Vagina (tissue), 2 donors: ENCODE data around the gene ZFP64. TPM values are rescaled to one million over a fixed set of nuclear protein-coding genes. Genes with fewer than 3 reads are reported as not detected.
A peak's percentile ranks its signal among the peaks of the same experiment; 100 is the strongest.

Experiments
- DNase-seq, 2 donors: peaks; one replicate each; pipeline ENCODE4 v3.0.0-alpha.2; 2017; ENCODE audit errors: extremely low spot score in 2 of 2
- H3K27ac ChIP-seq: fragments of 200-600 bp; sonication (generic); one replicate; pipeline ENCODE4 v1.5.1; 2019
- H3K27me3 ChIP-seq: fragments of 200-600 bp; sonication (generic); one replicate; pipeline ENCODE4 v1.5.1; 2019
- H3K36me3 ChIP-seq, 2 donors: fragments of 200-600 bp; sonication (generic); one replicate each; pipeline ENCODE4 v1.5.1; 2017 to 2019
- H3K4me1 ChIP-seq: fragments of 200-600 bp; sonication (generic); one replicate; pipeline ENCODE4 v1.5.1; 2019
- H3K4me3 ChIP-seq, 2 donors: fragments of 200-600 bp; sonication (generic); 1 replicate in 1 of 2; 2 replicates in 1 of 2; pipeline ENCODE4 v1.5.1; 2016 to 2019
- H3K9me3 ChIP-seq: fragments of 200-600 bp; sonication (generic); one replicate; pipeline ENCODE4 v1.5.1; 2019
- POLR2A ChIP-seq, 2 donors: fragments of 450-650 bp; IDR thresholded peaks; one replicate each; pipeline ENCODE4 v1.6.1; 2017; ENCODE audit warnings: antibody characterized with exemption in 2 of 2, mild to moderate bottlenecking in 2 of 2, moderate library complexity in 2 of 2
- POLR2AphosphoS5 ChIP-seq, 2 donors: sonication (generic); formaldehyde crosslinking; IDR thresholded peaks; one replicate each; pipeline ENCODE4 v1.9.0; 2017; ENCODE audit warnings: antibody characterized with exemption in 2 of 2, mild to moderate bottlenecking in 2 of 2, low read depth in 1 of 2; ENCODE audit not compliant: insufficient read depth in 1 of 2
- intact Hi-C: fragments of 100-400 bp; cut with DNase I; formaldehyde crosslinking; loops from one replicate; pipeline ENCODE4 v1.15.1; 2023
- total RNA-seq: library from RNA; depleted of rRNA; stranded (reverse); fragments of >200 nt; gene quantifications from one replicate; pipeline ENCODE4 v1.2.3, GENCODE V29; 2016
- TF ChIP-seq, protein P1 (sequence below), 3 experiments: fragments of 450-650 bp in 2 of 3; fragments of 200-600 bp in 1 of 3; sonication (generic) in 1 of 3; IDR thresholded peaks; one replicate each; pipeline ENCODE4 v1.5.1; 2017 to 2019; ENCODE audit warnings: antibody characterized with exemption in 3 of 3, mild to moderate bottlenecking in 2 of 3, moderate library complexity in 2 of 3

The ZFP64 gene
- total RNA-seq, 1 donor from 2014 or later = 18.4 TPM

DNA sequence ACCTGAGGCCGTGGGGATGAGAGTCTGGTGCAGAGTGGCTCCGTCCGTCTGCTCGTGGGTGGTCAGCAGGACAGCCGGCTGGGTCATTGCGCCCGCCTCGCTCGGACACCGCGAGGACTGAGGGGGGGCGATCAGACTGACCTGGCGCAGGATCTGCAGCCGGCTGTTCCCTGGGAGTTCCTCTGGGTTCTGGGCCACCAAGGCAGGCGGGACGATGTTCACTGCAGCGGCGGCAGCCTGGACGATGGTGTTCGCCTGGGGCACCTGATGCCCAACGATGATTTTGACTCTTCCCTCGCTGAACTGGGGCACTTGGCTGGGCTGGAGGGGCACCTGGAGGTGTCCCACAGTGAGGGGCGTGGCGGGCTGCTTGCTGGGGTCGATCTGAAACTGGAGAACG is 39.2 kb downstream of the ZFP64 start:
- TF ChIP-seq POLR2A (IDR thresholded peaks at IDR 0.05) = no peak
- TF ChIP-seq, protein P1, sequence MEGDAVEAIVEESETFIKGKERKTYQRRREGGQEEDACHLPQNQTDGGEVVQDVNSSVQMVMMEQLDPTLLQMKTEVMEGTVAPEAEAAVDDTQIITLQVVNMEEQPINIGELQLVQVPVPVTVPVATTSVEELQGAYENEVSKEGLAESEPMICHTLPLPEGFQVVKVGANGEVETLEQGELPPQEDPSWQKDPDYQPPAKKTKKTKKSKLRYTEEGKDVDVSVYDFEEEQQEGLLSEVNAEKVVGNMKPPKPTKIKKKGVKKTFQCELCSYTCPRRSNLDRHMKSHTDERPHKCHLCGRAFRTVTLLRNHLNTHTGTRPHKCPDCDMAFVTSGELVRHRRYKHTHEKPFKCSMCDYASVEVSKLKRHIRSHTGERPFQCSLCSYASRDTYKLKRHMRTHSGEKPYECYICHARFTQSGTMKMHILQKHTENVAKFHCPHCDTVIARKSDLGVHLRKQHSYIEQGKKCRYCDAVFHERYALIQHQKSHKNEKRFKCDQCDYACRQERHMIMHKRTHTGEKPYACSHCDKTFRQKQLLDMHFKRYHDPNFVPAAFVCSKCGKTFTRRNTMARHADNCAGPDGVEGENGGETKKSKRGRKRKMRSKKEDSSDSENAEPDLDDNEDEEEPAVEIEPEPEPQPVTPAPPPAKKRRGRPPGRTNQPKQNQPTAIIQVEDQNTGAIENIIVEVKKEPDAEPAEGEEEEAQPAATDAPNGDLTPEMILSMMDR (IDR thresholded peaks at IDR 0.05) = no peak
- no peak for TF ChIP-seq POLR2AphosphoS5 (IDR thresholded peaks at IDR 0.05; ENCODE audit: insufficient read depth in 1 of 2, low read depth in 1 of 2)
- Histone ChIP-seq H3K27me3 (no peaks in the 10 kb centered on the region), H3K36me3 (peaks cover 0 to 20% of the 10 kb centered on the region in 2 donors), H3K9me3 (no peaks in the 10 kb centered on the region), H3K4me1 (no peaks in the 10 kb centered on the region), H3K27ac (no peak overlapping the region), H3K4me3 (no peak overlapping the region)
- intact Hi-C loops = no loop called here
- DNase-seq = no peak

DNA sequence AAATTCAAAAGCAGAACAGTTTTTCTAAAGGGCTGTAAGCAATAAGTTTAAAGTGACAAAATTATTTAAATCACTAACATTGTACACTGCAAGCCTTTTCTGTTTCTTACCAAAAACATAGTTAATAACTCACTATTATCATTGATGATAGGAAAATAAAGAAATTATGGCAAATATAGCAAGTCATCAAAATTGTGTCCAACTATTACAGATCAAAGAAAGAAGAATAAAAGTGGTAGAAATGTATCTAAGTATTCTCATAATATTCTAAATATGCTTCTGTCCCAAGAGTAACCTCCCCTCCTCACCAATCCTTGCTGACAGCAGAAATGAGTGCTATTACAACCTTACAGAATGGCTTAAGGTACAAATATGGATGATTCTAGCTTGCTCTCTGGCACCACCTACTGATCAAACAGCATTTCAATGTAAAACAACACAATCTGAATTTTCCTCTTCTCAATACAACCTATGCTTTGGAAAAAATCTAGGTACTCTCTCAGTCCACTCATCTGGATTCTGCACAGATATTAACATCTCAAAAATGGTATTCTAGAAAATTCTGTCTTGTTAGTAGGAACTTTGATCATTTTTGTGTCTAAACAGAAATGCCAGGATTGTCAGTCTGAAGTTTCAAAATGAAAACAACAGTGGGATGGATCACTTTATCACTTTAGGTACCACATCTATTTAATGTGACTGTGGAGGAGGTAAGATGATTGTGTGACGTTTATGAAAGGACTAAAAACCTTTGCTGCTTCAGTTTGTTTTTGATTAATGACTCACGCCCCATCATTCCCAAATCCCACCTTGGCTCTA is 40.9 kb downstream of the ZFP64 start:
- no peaks in the 10 kb centered on the region for H3K4me1 ChIP-seq
- H3K36me3 ChIP-seq = peaks cover 0 to 15% of the 10 kb centered on the region in 2 donors
- no peak for TF ChIP-seq POLR2A (IDR thresholded peaks at IDR 0.05)
- TF ChIP-seq, protein P1 (IDR thresholded peaks at IDR 0.05) = peak in 2 of 3 experiments; percentile 51 to 68
- no peaks in the 10 kb centered on the region for H3K9me3 ChIP-seq
- no peaks in the 10 kb centered on the region for H3K27me3 ChIP-seq
- intact Hi-C loops = no loop called here
- H3K27ac ChIP-seq = no peak overlapping the region
- H3K4me3 ChIP-seq = no peak overlapping the region
- no peak for DNase-seq

DNA sequence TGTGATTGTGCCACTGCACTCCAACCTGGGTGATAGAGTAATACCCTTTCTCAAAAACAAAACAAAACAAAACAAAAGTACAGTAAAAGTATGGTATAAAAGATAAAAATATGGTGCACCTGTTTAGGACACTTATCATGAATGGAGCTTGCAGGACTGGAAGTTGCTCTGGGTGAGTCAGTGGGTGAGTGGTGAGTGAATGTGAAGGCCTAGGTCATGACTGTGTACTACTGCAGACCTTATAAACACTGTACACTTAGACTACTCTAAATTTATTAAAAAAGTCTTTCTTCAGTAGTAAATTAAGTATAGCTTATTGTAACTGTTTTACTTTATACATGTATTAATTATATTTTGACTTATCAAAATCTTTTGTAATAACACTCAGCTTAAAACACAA is 46.0 kb downstream of the ZFP64 start:
- Histone ChIP-seq H3K27me3 (no peaks in the 10 kb centered on the region), H3K4me3 (no peak overlapping the region), H3K9me3 (no peaks in the 10 kb centered on the region), H3K27ac (no peak overlapping the region), H3K4me1 (no peaks in the 10 kb centered on the region), H3K36me3 (no peaks in the 10 kb centered on the region)
- TF ChIP-seq, protein P1 (IDR thresholded peaks at IDR 0.05) = no peak
- TF ChIP-seq POLR2AphosphoS5 (IDR thresholded peaks at IDR 0.05; ENCODE audit: insufficient read depth in 1 of 2, low read depth in 1 of 2) = no peak
- no peak for TF ChIP-seq POLR2A (IDR thresholded peaks at IDR 0.05)
- no peak for DNase-seq
- intact Hi-C loops = no loop called here

DNA sequence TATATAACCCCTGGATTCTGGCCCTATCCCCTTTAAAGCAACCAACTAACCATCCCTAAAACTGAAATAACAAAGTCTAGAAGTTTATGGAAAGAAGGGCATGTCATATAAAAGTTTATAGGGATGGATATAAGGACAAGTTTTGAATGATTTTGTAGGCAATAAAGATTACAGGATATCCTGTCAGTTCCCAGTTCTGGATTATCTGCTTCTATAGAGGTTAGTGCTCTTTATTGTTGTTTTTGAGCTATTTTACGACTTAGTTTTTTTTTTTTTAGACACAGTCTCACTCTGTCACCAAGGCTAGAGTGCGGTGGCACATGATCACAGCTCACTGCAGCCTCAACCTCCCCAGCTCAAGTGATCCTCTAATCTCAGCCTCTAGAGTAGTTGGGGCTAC is 48.3 kb downstream of the ZFP64 start:
- Histone ChIP-seq H3K4me1 (no peaks in the 10 kb centered on the region), H3K9me3 (no peaks in the 10 kb centered on the region), H3K36me3 (no peaks in the 10 kb centered on the region), H3K4me3 (no peak overlapping the region), H3K27me3 (no peaks in the 10 kb centered on the region), H3K27ac (no peak overlapping the region)
- intact Hi-C loops = no loop called here
- no peak for DNase-seq
- TF ChIP-seq POLR2AphosphoS5 (IDR thresholded peaks at IDR 0.05; ENCODE audit: insufficient read depth in 1 of 2, low read depth in 1 of 2) (no peak), POLR2A (IDR thresholded peaks at IDR 0.05) (no peak)
- TF ChIP-seq, protein P1 (IDR thresholded peaks at IDR 0.05) = no peak

DNA sequence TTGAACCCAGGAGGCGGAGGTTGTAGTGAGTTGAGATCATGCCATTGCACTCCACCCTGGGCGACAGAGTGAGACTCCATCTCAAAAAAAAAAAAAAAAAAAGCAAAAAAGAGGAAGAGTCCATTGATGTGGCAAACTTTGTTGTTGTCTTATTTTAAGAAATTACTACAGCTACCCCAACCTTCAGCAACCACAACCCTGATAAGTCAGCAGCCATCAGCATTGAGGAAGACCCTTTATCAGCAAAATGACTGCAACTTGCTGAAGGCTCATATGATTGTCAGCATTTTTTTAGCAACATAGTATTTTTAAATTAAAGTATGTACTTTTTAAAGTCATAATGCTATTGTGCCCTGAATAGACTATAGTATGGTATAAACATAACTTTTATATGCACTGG is 48.8 kb downstream of the ZFP64 start:
- no peak overlapping the region for H3K27ac ChIP-seq
- intact Hi-C loops = no loop called here
- TF ChIP-seq, protein P1 (IDR thresholded peaks at IDR 0.05) = no peak
- TF ChIP-seq POLR2AphosphoS5 (IDR thresholded peaks at IDR 0.05; ENCODE audit: insufficient read depth in 1 of 2, low read depth in 1 of 2) (no peak), POLR2A (IDR thresholded peaks at IDR 0.05) (no peak)

More for the DNA sequence above, 48.8 kb downstream of the ZFP64 start:
- Histone ChIP-seq H3K36me3 (no peaks in the 10 kb centered on the region), H3K9me3 (no peaks in the 10 kb centered on the region), H3K4me3 (no peak overlapping the region), H3K27me3 (no peaks in the 10 kb centered on the region), H3K4me1 (no peaks in the 10 kb centered on the region)
- DNase-seq = no peak
